Gastrocnemius medialis (tissue), 4 donors: ENCODE results near the gene BRD8. TPM values are rescaled to one million over a fixed set of nuclear protein-coding genes. Genes with fewer than 3 reads are reported as not detected.
"Not testable (repeated sequence)": the region's sequence is repeated elsewhere in the genome, so short reads cannot be mapped to it uniquely, and the experiment has no call there.

Experiments
- ATAC-seq, 2 donors: fragments of 150-250 bp; one replicate each; pipeline ENCODE4 v1.9.1; 2016
- DNase-seq, 2 donors: peaks; one replicate each; pipeline ENCODE4 v3.0.0-alpha.2; 2019
- H3K27ac ChIP-seq, 4 donors: fragments of 200-600 bp; sonication (generic); 1 replicate in 1 of 4; 2 replicates in 3 of 4; pipeline ENCODE4 v1.5.1; 2016 to 2018; ENCODE audit warnings: mild to moderate bottlenecking in 2 of 4, moderate library complexity in 1 of 4
- H3K27me3 ChIP-seq, 3 donors: fragments of 200-600 bp; sonication (generic) in 2 of 3; 1 replicate in 1 of 3; 2 replicates in 2 of 3; pipeline versions ENCODE4 v1.5.1 to v1.6.0; 2016 to 2019; ENCODE audit warnings: mild to moderate bottlenecking in 1 of 3, moderate library complexity in 1 of 3
- H3K36me3 ChIP-seq, 2 donors: fragments of 200-600 bp; sonication (generic) in 1 of 2; one replicate each; pipeline ENCODE4 v1.5.1; 2017 to 2018
- H3K4me1 ChIP-seq, 2 donors: fragments of 200-600 bp; sonication (generic) in 1 of 2; one replicate each; pipeline ENCODE4 v1.5.1; 2016 to 2017; ENCODE audit warnings: mild to moderate bottlenecking in 2 of 2
- H3K4me3 ChIP-seq, 4 donors: fragments of 200-600 bp; sonication (generic) in 3 of 4; 1 replicate in 1 of 4; 2 replicates in 3 of 4; pipeline ENCODE4 v1.5.1; 2016 to 2019; ENCODE audit warnings: mild to moderate bottlenecking in 2 of 4
- H3K9me3 ChIP-seq, 3 donors: fragments of 200-600 bp; sonication (generic) in 2 of 3; 1 replicate in 1 of 3; 2 replicates in 2 of 3; pipeline ENCODE4 v1.5.1; 2016 to 2019
- POLR2A ChIP-seq, 2 donors: fragments of 450-650 bp; IDR thresholded peaks; one replicate each; pipeline ENCODE4 v1.6.1; 2017; ENCODE audit warnings: antibody characterized with exemption in 2 of 2, mild to moderate bottlenecking in 2 of 2, moderate library complexity in 2 of 2
- in situ Hi-C, 4 donors: fragments of 200-750 bp; cut with MboI; loops; one replicate each; pipeline versions ENCODE4 v1.15.0 to v1.8.0; 2017; ENCODE audit warnings: low sequenced_read_pairs in 4 of 4
- intact Hi-C: fragments of 100-400 bp; cut with DNase I; formaldehyde crosslinking; loops from one replicate; pipeline ENCODE4 v1.15.1; 2023; ENCODE audit warnings: low total_unique reads
- total RNA-seq, 4 donors: library from RNA; depleted of rRNA; stranded (reverse); fragments of >200 nt; gene quantifications; one replicate each; pipeline versions ENCODE4 v1.1.0 to v1.2.3, GENCODE V29; 2016
- TF ChIP-seq, protein P1 (sequence below), 5 experiments: fragments of 450-650 bp in 3 of 5; fragments of 200-600 bp in 2 of 5; sonication (generic) in 2 of 5; IDR thresholded peaks in 4 of 5; conservative IDR thresholded peaks in 1 of 5; 1 replicate in 4 of 5; 2 replicates in 1 of 5; pipeline ENCODE4 v1.5.1; 2016 to 2019; ENCODE audit warnings: antibody characterized with exemption in 5 of 5, mild to moderate bottlenecking in 3 of 5, moderate library complexity in 3 of 5

BRD8 gene
- total RNA-seq, 4 donors from 2014 or later: 20.2 to 28.0 (median 24.1) TPM

DNA sequence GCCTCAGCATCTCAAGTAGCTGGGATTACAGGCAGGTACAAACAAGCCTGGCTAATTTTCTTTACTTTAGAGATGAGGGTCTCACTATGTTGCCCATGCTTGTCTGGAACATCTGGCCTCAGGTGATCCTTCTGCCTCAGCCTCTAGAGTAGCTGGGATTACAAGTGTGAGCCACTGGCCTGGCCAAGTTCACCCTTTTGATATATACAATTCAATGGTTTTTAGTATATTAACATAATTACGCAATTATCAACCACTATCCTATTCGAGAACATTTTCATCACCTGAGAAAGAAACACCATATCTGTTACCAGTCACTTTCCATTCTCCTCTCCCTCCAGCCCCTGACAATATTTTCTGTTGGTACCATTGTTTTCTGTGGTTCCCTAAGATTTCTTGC is 38.4 kb upstream of the BRD8 start:
- DNase-seq (no peak), ATAC-seq (no peak)
- Histone ChIP-seq H3K27ac (no peak overlapping the region), H3K27me3 (no peaks in the 10 kb centered on the region), H3K4me3 (no peak overlapping the region), H3K9me3 (no peaks in the 10 kb centered on the region), H3K4me1 (peaks cover 13 to 14% of the 10 kb centered on the region in 2 donors), H3K36me3 (no peaks in the 10 kb centered on the region)
- TF ChIP-seq, protein P1, sequence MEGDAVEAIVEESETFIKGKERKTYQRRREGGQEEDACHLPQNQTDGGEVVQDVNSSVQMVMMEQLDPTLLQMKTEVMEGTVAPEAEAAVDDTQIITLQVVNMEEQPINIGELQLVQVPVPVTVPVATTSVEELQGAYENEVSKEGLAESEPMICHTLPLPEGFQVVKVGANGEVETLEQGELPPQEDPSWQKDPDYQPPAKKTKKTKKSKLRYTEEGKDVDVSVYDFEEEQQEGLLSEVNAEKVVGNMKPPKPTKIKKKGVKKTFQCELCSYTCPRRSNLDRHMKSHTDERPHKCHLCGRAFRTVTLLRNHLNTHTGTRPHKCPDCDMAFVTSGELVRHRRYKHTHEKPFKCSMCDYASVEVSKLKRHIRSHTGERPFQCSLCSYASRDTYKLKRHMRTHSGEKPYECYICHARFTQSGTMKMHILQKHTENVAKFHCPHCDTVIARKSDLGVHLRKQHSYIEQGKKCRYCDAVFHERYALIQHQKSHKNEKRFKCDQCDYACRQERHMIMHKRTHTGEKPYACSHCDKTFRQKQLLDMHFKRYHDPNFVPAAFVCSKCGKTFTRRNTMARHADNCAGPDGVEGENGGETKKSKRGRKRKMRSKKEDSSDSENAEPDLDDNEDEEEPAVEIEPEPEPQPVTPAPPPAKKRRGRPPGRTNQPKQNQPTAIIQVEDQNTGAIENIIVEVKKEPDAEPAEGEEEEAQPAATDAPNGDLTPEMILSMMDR (IDR thresholded peaks at IDR 0.05 in 4 of 5, conservative IDR thresholded peaks at IDR 0.05 in 1 of 5): no peak
- in situ Hi-C loops (loop anchor here in 2 of 4 donors (10.0 to 25.0 kb wide), 2 partner anchors 118 to 196 kb away; partner anchors contain the start of genes CDC25C (in 1 of the 2) and FAM53C (in 1 of the 2)), intact Hi-C loops (no loop called here)

DNA sequence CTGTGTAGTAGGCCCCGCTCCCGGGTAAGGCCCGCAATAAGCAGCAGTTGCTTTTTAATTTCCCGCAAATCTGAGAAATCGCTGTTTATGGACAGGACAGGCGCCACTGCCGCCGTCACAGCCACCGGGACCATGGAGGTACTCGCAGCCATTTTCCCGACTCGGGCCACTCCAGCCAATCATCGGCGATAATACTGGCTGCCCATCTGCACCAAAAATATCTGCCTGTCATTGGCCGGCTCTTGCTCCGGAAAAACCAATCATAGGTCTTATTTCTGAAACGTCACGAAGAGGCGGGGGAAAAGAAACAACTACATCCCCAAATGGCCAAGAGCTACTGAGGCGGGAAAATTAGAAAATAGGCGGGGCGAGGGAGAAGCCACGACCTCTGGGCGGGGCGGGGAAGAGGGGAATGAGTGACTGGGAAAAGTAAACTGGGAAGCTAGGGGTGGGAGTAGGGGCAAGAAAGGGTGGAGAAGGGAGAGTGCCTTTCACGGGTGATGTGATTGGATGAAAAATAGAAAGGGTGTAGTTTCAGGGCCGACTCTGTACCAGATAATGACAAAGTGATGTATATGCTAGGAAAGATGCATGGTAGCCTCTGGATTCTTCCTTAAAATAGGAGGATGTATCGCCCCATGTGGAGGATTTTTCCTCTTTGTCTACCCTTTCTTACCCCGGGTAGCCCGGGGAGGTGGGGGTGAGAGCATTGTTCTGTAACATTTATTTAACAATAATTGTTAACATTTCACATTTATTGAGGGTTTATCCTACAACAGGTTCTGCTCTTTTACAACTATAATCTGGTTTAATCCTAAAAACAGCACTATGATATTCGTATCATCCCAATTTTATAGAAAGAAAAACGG is 35.0 kb upstream of the BRD8 start, which contains the start of gene CDC23:
TSS of gene CDC23 (minus strand) at position 163 of the 869 bp plus-strand sequence. CDS start at position 152, 11 bp downstream.
- H3K4me1 ChIP-seq: peaks cover 21 to 26% of the 10 kb centered on the region in 2 donors
- peaks cover 0 to 7% of the 10 kb centered on the region in 2 donors for H3K36me3 ChIP-seq
- intact Hi-C loops (loop anchor here (2.0 to 5.0 kb wide), 2 partner anchors 35 to 124 kb away; partner anchors contain the start of genes BRD8, FAM53C and KIF20A), in situ Hi-C loops (loop anchor here in 2 of 4 donors (10.0 to 25.0 kb wide), 2 partner anchors 121 to 199 kb away; partner anchors contain the start of genes CDC25C (in 1 of the 2) and FAM53C (in 1 of the 2))
- H3K27me3 ChIP-seq: no peaks in the 10 kb centered on the region
- H3K4me3 ChIP-seq: peak within 1 kb of the TSS; percentile 69 to 99 (median 95)
- ATAC-seq (peak; percentile 100), DNase-seq (peak; percentile 94 to 95)
- peak; percentile 56 to 65 for TF ChIP-seq POLR2A (IDR thresholded peaks at IDR 0.05)
- TF ChIP-seq, protein P1 (IDR thresholded peaks at IDR 0.05 in 4 of 5, conservative IDR thresholded peaks at IDR 0.05 in 1 of 5): no peak
- H3K27ac ChIP-seq: peak within 1 kb of the TSS; percentile 81 to 93 (median 86)
- H3K9me3 ChIP-seq: no peaks in the 10 kb centered on the region

DNA sequence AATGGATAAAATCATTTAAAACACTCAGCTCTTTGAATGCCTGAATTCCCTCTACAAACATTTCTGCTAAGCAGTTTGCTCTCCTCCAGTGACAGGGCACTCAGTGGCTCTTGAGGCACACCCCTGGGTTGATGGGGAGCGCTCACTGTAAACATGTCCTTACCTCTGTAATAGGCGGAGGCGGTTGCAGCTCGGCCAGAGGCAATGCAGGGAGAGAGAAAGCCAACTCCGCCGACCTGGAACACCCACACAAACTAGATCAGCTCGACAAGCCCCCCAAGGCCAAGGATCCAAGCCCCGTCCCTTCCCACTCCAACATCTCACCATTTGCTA is 34.4 kb upstream of the BRD8 start:
- Histone ChIP-seq H3K9me3 (no peaks in the 10 kb centered on the region), H3K27me3 (no peaks in the 10 kb centered on the region), H3K36me3 (peaks cover 0 to 7% of the 10 kb centered on the region in 2 donors), H3K27ac (peak overlapping the region; percentile 81 to 93 (median 86)), H3K4me3 (peak overlapping the region; percentile 69 to 99 (median 95)), H3K4me1 (peaks cover 21 to 26% of the 10 kb centered on the region in 2 donors)
- no peak for TF ChIP-seq POLR2A (IDR thresholded peaks at IDR 0.05)
- TF ChIP-seq, protein P1 (IDR thresholded peaks at IDR 0.05 in 4 of 5, conservative IDR thresholded peaks at IDR 0.05 in 1 of 5): no peak
- intact Hi-C loops (loop anchor here (2.0 to 5.0 kb wide), 2 partner anchors 34 to 125 kb away; partner anchors contain the start of genes BRD8, FAM53C and KIF20A), in situ Hi-C loops (loop anchor here in 2 of 4 donors (10.0 to 25.0 kb wide), 2 partner anchors 122 to 200 kb away; partner anchors contain the start of genes CDC25C (in 1 of the 2) and FAM53C (in 1 of the 2))
- peak; percentile 27 to 41 for ATAC-seq
- peak in 1 of 2 donors; percentile 11 for DNase-seq

DNA sequence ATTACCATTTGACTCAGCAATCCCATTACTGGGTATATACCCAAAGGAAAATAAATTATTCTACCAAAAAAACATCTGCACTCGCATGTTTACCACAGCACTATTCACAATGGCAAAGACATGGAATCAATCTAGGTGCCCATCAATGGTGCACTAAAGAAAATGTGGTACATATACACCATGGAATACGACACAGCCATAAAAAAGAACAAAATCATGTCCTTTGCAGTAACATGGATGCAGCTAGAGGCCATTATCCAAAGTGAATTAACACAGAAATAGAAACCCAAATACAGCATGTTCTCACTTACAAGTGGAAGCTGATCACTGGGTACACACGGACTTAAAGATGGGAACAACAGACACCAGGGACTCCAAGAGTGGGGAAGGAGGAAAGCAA is 32.6 kb upstream of the BRD8 start:
- intact Hi-C loops (loop anchor here (5.0 kb wide), 1 partner anchor 126 kb away; the partner anchor contains the start of gene FAM53C), in situ Hi-C loops (loop anchor here in 2 of 4 donors (10.0 to 25.0 kb wide), 2 partner anchors 124 to 201 kb away; partner anchors contain the start of genes CDC25C (in 1 of the 2) and FAM53C (in 1 of the 2))

DNA sequence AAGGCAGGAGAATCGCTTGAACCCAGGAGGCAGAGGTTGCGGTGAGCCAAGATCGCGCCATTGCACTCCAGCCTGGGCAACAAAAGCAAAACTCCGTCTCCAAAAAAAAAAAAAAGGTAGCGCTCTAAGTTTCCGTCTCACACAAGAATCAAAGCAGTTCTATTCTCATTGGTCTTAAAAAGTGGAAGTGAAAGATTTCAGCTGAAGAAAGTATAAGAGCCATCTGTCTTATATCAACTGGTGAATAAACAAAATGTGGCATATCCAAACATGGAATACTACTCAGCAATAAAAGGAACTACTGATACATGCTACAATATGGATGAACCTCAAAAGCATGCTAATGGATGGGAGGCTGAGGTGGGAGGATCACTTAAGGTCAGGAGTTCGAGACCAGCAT is 15.4 kb upstream of the BRD8 start:
- H3K27ac ChIP-seq, intact Hi-C loops, in situ Hi-C loops, H3K4me3 ChIP-seq, H3K27me3 ChIP-seq, H3K9me3 ChIP-seq, DNase-seq, ATAC-seq, H3K4me1 ChIP-seq: not testable (repeated sequence)
- peaks cover 0 to 73% of the 10 kb centered on the region in 2 donors for H3K36me3 ChIP-seq

More for the DNA sequence above, 32.6 kb upstream of the BRD8 start:
- TF ChIP-seq, protein P1 (IDR thresholded peaks at IDR 0.05 in 4 of 5, conservative IDR thresholded peaks at IDR 0.05 in 1 of 5): no peak
- no peak for TF ChIP-seq POLR2A (IDR thresholded peaks at IDR 0.05)
- no peak overlapping the region for H3K4me3 ChIP-seq
- no peaks in the 10 kb centered on the region for H3K9me3 ChIP-seq
- ATAC-seq: no peak
- no peak for DNase-seq
- peaks cover 0 to 7% of the 10 kb centered on the region in 2 donors for H3K36me3 ChIP-seq
- no peak overlapping the region for H3K27ac ChIP-seq
- H3K4me1 ChIP-seq: peaks cover 21 to 26% of the 10 kb centered on the region in 2 donors
- H3K27me3 ChIP-seq: no peaks in the 10 kb centered on the region
